GM10266 (cell line): Measurements from ENCODE around the gene ARID3B.

Experiments used
- DNase-seq: peaks from one replicate; pipeline ENCODE4 v3.0.0; 2012; ENCODE audit errors: extremely low spot score
- CTCF ChIP-seq: IDR thresholded peaks from 2 replicates; pipeline ENCODE4 v1.5.1; 2012; ENCODE audit warnings: mild to moderate bottlenecking, low read depth; ENCODE audit not compliant: control insufficient read depth, insufficient read depth; ENCODE audit errors: missing control alignments

Gene ARID3B

GRCh38 chr15:74552773-74553441 lies 11.9 kb downstream of the ARID3B start:
- TF ChIP-seq CTCF = no peak
- no peak for DNase-seq

DNA sequence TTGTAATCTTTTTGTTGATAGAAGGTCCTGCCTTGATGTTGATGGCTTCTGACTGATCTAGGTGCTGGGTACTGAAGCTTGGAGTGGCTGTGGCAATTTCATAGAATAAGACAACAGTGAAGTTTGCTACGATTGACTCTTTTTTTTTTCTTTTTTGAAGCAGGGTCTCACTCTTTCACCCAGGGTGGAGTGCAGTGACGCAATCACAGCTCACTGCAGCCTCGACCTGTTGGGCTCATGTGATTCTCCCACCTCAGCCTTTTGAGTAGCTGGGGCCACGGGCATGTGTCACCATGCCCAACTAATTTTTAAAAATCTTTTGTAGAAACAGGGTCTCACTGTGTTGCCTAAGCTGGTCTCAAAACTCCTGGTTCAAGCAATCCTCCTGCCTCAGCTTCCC lies 14.2 kb downstream of the ARID3B start:
- DNase-seq = no peak
- no peak for TF ChIP-seq CTCF

DNA sequence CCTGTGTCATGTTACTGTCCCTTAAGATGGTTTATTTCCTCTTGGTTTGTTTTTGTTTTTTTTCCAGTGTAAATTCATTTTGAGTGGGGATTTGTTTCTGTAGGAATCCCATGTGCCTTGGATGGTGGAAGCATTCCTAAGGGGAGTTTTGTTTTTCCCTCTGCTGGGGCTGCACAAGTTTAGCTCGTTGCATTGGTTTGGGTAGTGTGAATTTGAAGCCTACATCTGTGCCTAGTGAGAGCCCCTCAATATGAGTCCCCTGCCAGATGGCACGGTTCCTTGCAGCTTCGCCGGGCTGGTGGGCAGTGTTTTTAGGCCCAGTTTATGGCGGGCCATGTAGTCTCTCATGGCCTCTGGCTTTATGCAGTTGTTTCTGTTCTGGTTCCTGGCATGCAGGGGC lies 17.7 kb downstream of the ARID3B start:
- TF ChIP-seq CTCF = no peak
- DNase-seq = no peak

- no peak for TF ChIP-seq CTCF
- DNase-seq = no peak
Observed at GRCh38 chr15:74563442-74563841, 22.4 kb downstream of the ARID3B start.

DNA sequence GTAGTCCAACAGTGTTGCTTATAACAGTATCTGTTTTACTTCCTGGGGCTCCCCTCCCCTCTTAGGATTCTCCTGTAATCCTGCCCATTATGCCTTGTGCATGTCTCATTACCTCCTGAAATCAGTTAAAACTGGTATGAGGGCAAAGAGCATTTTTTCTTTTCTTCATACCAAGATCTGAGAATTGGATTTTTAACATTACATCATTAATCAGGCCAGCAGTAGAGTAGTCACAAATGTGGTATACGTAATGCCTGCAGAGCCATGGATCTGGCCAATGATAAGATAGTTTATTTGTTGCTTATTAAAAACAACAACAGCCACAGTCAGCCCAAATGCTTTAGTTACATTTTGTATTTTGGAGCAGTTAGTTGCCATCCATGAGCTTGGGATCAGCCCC lies 23.2 kb downstream of the ARID3B start:
- no peak for TF ChIP-seq CTCF
- DNase-seq = no peak

DNA sequence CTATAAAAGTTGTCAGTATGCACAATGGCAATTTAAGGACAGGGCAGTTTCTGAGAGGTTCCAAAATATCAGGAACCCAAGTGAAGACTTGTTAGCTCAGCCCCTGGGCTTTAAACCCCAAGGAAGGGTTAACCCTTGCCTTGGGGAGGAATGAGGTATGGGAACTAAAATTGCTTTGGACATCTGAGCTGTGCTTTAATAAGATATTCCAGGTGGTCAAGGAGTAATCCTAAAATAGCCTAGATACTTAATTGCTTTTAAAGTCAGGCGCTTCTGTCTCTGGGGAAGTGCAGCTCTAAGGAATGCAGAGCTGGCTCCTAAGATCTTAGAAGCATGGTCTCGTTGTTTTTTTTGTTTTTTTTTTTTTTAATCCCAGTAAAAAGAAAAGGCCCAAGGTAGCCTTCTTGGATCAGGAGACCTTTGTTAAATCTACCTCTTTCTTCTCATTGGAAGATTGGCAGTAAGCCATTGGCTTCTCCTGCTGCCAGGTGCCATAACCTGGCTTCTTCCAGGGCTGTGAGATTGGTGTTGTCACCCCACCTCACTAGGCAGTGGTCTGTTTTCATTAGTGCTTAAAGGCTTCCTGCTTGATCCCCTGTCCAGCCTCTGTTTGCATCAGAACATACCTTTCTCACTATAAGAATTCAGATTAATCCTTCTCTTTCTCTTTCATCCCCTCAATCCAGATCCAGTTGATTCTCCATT lies 24.5 kb downstream of the ARID3B start:
- no peak for TF ChIP-seq CTCF

DNA sequence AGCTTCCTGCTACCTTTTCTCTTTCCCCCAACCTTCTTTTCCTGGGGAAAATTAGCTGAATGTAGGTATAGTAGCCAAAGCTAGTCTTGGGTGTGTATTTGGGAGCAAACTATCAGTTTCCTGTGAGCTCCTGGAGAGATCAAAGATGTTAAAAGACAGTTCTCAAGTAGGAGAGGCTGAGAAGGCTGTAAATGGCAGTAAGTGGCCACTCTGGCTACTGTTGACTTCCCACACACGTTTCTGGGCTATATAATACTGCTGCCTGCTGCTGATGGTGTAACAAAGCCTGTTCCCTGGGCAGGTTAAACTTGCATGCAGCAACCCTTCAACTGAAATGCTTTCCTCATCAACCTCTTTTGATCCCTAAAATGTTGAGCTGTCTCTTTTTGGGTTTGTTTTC lies 27.6 kb downstream of the ARID3B start:
- no peak for TF ChIP-seq CTCF
- no peak for DNase-seq

More for the DNA sequence above, 24.5 kb downstream of the ARID3B start:
- DNase-seq = no peak
